Retinal pigment epithelial cell (primary cell): Measurements from ENCODE around the gene RAX.

Source experiments
- DNase-seq: peaks from one replicate; pipeline ENCODE4 v3.0.0-alpha.2; 2010; ENCODE audit warnings: low read depth
- H3K4me3 ChIP-seq: 2 replicates; pipeline ENCODE4 v1.5.1; 2011; ENCODE audit warnings: mild to moderate bottlenecking, low read length, control low read depth, moderate library complexity
- TF ChIP-seq, protein P1 (sequence below): conservative IDR thresholded peaks from 2 replicates; pipeline ENCODE4 v1.5.1; 2011; ENCODE audit warnings: low read depth, low read length, control low read depth, inconsistent platforms

Gene RAX

GRCh38 chr18:59272891-59273758 is at the start of gene RAX:
Gene RAX (minus strand): TSS chr18:59273454. CDS start chr18:59273206, 248 bp downstream.
- DNase-seq = peak; percentile 67
- TF ChIP-seq, protein P1, sequence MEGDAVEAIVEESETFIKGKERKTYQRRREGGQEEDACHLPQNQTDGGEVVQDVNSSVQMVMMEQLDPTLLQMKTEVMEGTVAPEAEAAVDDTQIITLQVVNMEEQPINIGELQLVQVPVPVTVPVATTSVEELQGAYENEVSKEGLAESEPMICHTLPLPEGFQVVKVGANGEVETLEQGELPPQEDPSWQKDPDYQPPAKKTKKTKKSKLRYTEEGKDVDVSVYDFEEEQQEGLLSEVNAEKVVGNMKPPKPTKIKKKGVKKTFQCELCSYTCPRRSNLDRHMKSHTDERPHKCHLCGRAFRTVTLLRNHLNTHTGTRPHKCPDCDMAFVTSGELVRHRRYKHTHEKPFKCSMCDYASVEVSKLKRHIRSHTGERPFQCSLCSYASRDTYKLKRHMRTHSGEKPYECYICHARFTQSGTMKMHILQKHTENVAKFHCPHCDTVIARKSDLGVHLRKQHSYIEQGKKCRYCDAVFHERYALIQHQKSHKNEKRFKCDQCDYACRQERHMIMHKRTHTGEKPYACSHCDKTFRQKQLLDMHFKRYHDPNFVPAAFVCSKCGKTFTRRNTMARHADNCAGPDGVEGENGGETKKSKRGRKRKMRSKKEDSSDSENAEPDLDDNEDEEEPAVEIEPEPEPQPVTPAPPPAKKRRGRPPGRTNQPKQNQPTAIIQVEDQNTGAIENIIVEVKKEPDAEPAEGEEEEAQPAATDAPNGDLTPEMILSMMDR = peak; percentile 69
- peak within 1 kb of the TSS; percentile 75 for H3K4me3 ChIP-seq

- TF ChIP-seq, protein P1 = no peak
- no peak for DNase-seq
- H3K4me3 ChIP-seq = no peak within 1 kb of the TSS
These were observed 45.3 kb upstream of the RAX start, which contains the start of gene CPLX4 for GRCh38 chr18:59318460-59319050. Gene CPLX4 (minus strand): TSS chr18:59318649. CDS start chr18:59318462, 187 bp downstream.

DNA sequence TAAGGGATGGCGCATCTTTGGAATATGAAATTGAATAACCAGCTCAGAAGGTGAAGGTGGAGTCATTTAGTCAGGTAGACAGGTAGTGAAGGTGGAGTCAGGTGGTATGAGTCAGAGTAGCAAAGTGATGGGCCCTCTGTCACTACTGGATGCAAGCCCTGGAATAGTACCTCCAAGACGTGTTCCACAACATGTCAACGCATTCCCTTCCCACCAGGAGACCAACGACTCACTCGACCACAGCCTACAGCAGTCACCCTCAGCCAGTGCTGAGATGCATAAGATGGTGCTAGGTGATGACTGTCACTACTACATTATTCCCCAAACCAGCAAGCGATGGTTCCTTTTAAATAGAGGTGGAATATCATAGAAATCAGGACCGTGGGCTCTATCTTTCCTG is 38.4 kb upstream of the RAX start:
- H3K4me3 ChIP-seq = no peak overlapping the region
- DNase-seq = no peak

DNA sequence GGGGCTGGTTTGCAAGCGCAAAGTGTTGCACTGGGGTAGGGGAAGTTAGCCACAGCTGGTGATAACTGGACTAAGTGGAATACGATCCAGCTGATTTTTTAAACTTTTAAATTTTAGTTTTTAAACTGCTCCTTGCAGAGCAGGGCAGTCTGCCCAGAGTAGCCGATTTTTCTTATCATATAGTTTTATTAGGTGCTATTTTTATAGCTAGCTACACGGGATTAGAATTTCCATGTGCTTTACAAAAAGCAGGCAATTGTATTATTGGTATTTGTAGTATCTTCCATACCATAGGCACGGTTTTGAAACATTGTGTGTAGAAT is 35.6 kb upstream of the RAX start:
- TF ChIP-seq, protein P1 = no peak
- peak overlapping the region; percentile 38 for H3K4me3 ChIP-seq
- DNase-seq = no peak

More for the DNA sequence above, 38.4 kb upstream of the RAX start:
- TF ChIP-seq, protein P1 = no peak

DNA sequence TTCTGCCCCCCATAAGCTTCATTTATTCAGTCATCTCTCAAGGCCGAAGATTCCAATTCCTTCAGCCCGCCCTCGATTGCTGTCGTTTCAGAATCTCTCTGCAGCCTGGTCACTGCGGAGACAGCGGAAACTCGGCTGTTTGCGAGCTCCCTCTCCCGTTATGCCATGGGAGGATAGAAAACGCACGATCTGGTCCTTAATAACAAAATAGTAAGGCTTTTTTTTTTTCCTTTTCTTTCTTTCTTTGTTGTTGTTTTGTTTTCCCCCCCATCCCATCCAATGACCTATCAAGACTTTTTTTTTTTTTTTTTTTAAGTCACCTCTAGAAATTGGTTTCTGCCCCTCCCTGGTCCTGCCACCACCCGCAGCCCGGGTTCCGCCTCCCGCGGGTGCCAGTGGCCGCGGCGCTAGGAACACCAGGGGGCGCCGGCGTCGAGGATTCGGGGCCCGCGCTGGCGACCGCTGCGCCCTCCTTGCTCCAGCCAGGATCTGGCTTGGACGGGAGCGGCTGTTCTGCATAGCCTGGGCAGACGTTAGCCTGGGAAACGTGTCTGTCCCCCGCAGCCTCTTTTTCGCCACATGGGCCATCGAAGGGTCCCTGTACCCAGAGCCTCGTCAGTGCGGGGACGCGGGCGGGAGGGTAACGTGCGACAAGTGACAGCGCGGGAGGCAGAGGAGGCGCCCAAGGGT is 35.1 kb upstream of the RAX start:
- TF ChIP-seq, protein P1 = peak; percentile 65
- DNase-seq = no peak
- H3K4me3 ChIP-seq = peak overlapping the region; percentile 38

DNA sequence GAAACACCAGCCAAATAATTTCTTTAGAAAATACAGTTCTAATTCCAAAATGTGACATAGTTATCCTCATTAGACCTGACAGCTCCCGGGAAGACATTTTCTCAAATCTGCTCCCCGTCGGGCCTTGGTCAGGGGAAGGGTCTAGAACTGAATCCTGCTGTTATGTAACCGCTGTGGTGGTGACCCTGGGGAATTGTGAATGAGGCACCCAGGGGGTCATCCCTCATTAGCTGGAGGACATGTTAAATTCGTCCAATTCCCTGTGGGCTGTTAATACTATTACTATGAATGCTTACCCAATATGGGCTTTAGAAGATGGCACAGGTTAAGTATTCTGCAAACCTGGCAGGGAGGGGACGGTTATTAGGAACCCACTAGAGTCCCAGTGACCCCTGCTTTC is 33.4 kb upstream of the RAX start:
- TF ChIP-seq, protein P1 = no peak
- H3K4me3 ChIP-seq = no peak overlapping the region
- DNase-seq = no peak
